Measurements from ENCODE around the gene DECR2. TPM values are rescaled to one million over a fixed set of nuclear protein-coding genes. Genes with fewer than 3 reads are reported as not detected.

The DECR2 gene
- total and polyA plus RNA-seq, 2 of the 13 experiments (the other 11 are each of a cell fraction or from before 2014, with no cell fraction given), result 36.3 to 44.6 TPM

DNA sequence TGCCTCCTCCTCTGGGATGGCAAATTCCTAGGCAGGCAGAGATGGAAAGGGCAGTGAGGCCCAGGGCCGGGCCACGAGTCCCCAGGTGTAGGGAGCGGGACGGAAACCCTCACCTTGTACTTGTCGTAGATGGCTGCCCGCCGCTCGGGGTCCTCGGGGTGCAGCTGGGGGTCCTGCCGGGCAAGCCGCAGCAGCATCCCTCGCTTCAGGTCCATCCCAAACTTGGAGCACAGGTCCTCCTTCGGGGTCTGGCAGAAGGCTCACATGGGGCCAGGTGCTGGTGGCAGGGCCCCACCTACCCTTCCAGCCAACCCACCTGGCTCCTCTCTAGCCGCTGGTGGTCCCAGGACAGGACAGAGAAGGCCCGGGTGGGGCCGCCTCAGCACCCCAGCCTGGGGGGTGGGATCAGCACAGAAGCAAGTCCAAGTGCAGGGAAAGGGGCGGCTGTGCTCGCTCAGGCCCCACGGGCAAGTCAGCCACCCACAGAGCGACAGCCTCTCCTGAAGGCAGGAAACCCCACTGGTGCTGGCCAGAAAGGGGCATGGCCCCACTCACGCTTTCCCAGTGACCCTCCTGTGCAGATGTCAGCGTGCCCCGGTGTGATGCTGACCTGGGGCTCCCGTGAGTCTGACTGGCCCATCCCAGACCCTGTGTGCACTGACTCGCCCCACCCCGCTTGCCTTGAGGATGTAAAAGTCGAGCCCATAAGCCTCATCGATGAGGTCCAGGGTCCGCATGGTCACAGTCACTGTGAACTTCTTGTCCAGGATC lies 33.1 kb upstream of the DECR2 start:
- DNase-seq (ENCODE audit: low spot score) (no peak), FAIRE-seq (no peak), ATAC-seq (no peak)
- Histone ChIP-seq H3K27ac (ENCODE audit: extremely low read length, insufficient read depth, low read length) (no peak overlapping the region), H3K4me3 (replicated peaks in 1 of 3; ENCODE audit: insufficient read depth in 1 of 3, low read depth in 2 of 3, low read length in 3 of 3) (peak overlapping the region in 1 of 3 experiments; percentile 79; a peak in 2 of 6 replicates), H3K4me2 (ENCODE audit: low read depth, low read length) (peak overlapping the region; percentile 86; the same call in 1 of the 2 replicates), H3K9me3 (ENCODE audit: low read length) (no peaks in the 10 kb centered on the region), H3K79me2 (ENCODE audit: insufficient read depth, low read length) (peaks cover 6% of the 10 kb centered on the region), H3K4me1 (ENCODE audit: insufficient read depth, low read length) (peaks cover 44% of the 10 kb centered on the region), H3K36me3 (replicated peaks in 1 of 2; ENCODE audit: control insufficient read depth in 1 of 2, insufficient read depth in 2 of 2, low read length in 2 of 2) (peaks cover 5 to 26% of the 10 kb centered on the region in 2 experiments; a peak in 4 of 5 replicates), H3K9ac (ENCODE audit: insufficient read depth, low read depth, low read length) (no peak overlapping the region), H2AFZ (ENCODE audit: low read length) (no peak overlapping the region), H3K27me3 (ENCODE audit: control insufficient read depth in 1 of 2, insufficient read depth in 2 of 2, low read length in 2 of 2) (peaks cover 0 to 6% of the 10 kb centered on the region in 2 experiments; a peak in 2 of 5 replicates), H4K20me1 (ENCODE audit: insufficient read depth, low read length) (no peaks in the 10 kb centered on the region)
- POLR2A ChIA-PET, result interaction anchor here (2.8 kb wide), 1 partner anchor 13 kb away, joined by 27 read pairs; the partner anchor contains the start of gene PGAP6
- in situ Hi-C loops (cut with HindIII; ENCODE audit: extremely low pct_ligation_motif_present, low pct_unique_long_range_greater_than_20kb), result no loop called here
- TF ChIP-seq ZNF709 (CRISPR knock-in tag; IDR thresholded peaks at IDR 0.05) (no peak), ELF4 (CRISPR knock-in tag; IDR thresholded peaks at IDR 0.05; ENCODE audit: borderline replicate concordance) (no peak), ZNF761 (CRISPR knock-in tag; conservative IDR thresholded peaks at IDR 0.05) (no peak), ZBTB38 (CRISPR knock-in tag; IDR thresholded peaks at IDR 0.05) (peak; percentile 52; the same call in 1 of the 2 replicates), PAWR (CRISPR knock-in tag; IDR thresholded peaks at IDR 0.05; ENCODE audit: borderline replicate concordance) (no peak), HNRNPH1 (optimal IDR thresholded peaks at IDR 0.05; ENCODE audit: low read depth, low read length) (no peak), ZNF225 (CRISPR knock-in tag; IDR thresholded peaks at IDR 0.05) (no peak), RBFOX2 (IDR thresholded peaks at IDR 0.05; ENCODE audit: low read depth, low read length) (peak; percentile 50; the same call in 1 of the 2 replicates), MTF1 (CRISPR knock-in tag; IDR thresholded peaks at IDR 0.05) (no peak)
- TF ChIP-seq, protein P1, sequence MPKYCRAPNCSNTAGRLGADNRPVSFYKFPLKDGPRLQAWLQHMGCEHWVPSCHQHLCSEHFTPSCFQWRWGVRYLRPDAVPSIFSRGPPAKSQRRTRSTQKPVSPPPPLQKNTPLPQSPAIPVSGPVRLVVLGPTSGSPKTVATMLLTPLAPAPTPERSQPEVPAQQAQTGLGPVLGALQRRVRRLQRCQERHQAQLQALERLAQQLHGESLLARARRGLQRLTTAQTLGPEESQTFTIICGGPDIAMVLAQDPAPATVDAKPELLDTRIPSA (CRISPR knock-in tag; IDR thresholded peaks at IDR 0.05; ENCODE audit: borderline replicate concordance), result no peak
- TF ChIP-seq, protein P2, sequence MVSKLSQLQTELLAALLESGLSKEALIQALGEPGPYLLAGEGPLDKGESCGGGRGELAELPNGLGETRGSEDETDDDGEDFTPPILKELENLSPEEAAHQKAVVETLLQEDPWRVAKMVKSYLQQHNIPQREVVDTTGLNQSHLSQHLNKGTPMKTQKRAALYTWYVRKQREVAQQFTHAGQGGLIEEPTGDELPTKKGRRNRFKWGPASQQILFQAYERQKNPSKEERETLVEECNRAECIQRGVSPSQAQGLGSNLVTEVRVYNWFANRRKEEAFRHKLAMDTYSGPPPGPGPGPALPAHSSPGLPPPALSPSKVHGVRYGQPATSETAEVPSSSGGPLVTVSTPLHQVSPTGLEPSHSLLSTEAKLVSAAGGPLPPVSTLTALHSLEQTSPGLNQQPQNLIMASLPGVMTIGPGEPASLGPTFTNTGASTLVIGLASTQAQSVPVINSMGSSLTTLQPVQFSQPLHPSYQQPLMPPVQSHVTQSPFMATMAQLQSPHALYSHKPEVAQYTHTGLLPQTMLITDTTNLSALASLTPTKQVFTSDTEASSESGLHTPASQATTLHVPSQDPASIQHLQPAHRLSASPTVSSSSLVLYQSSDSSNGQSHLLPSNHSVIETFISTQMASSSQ (IDR thresholded peaks at IDR 0.05; ENCODE audit: low read depth), result no peak
- TF ChIP-seq, protein P2 (CRISPR knock-in tag; IDR thresholded peaks at IDR 0.05; ENCODE audit: borderline replicate concordance), result no peak
- intact Hi-C loops (cut with micrococcal nuclease; ENCODE audit: unreplicated experiment), result no loop called here
- CTCF ChIA-PET (ENCODE audit: low intra/inter-chr PET ratio, low total read pairs), result no interaction called here
- 90% methylated on average over 16 of the region's 29 CpGs for WGBS (ENCODE audit: low lambda C conversion rate)
- no TSS peak for BruUV-seq (replicated peaks)

Data from HepG2 (cell line).